Kidney (tissue), 14 donors: Measurements from ENCODE around the gene RALY. TPM values are rescaled to one million over a fixed set of nuclear protein-coding genes. Genes with fewer than 3 reads are reported as not detected.

ENCODE experiments used
- DNase-seq, 5 donors: peaks; one replicate each; pipeline ENCODE4 v3.0.0-alpha.2; 2013 to 2020
- FAIRE-seq: peaks from 2 replicates; lab custom pipeline; 2012; peaks lifted over from hg19 to GRCh38; lab: Jason Lieb, UNC
- H3K27ac ChIP-seq, 2 donors: one replicate each; pipeline ENCODE4 v1.7.0; 2013; ENCODE audit warnings: low read depth in 2 of 2, low read length in 2 of 2, inconsistent platforms in 1 of 2
- H3K27me3 ChIP-seq: one replicate; pipeline ENCODE4 v1.7.1; 2013; ENCODE audit warnings: low read length, inconsistent platforms; ENCODE audit not compliant: control insufficient read depth, insufficient read depth
- H3K36me3 ChIP-seq, 3 donors: one replicate each; pipeline versions ENCODE4 v1.7.0 to v1.7.1; 2013; ENCODE audit warnings: low read length in 3 of 3, control low read depth in 1 of 3, inconsistent platforms in 1 of 3; ENCODE audit not compliant: insufficient read depth in 3 of 3, control insufficient read depth in 2 of 3
- H3K4me1 ChIP-seq, 3 donors: one replicate each; pipeline versions ENCODE4 v1.7.0 to v1.7.1; 2013; ENCODE audit warnings: low read length in 3 of 3, inconsistent platforms in 1 of 3, low read depth in 1 of 3; ENCODE audit not compliant: control insufficient read depth in 2 of 3, insufficient read depth in 2 of 3
- H3K4me3 ChIP-seq, 3 donors: one replicate each; pipeline versions ENCODE4 v1.7.0 to v1.8.1; 2013; ENCODE audit warnings: low read length in 3 of 3, control low read depth in 1 of 3, inconsistent platforms in 1 of 3
- H3K9ac ChIP-seq, 3 donors: one replicate each; pipeline versions ENCODE4 v1.7.0 to v1.7.1; 2013; ENCODE audit warnings: low read length in 3 of 3, control low read depth in 1 of 3, inconsistent platforms in 1 of 3
- H3K9me3 ChIP-seq, 3 donors: one replicate each; pipeline versions ENCODE4 v1.7.0 to v1.7.1; 2013; ENCODE audit warnings: low read length in 3 of 3, control low read depth in 1 of 3, inconsistent platforms in 1 of 3; ENCODE audit not compliant: control insufficient read depth in 2 of 3, insufficient read depth in 1 of 3
- intact Hi-C: fragments of 100-400 bp; cut with DNase I; formaldehyde crosslinking; loops from one replicate; pipeline ENCODE4 v1.11.1; 2022
- polyA plus RNA-seq: library from polyadenylated mRNA; stranded (reverse); fragments of 350-450 nt; fragmentation: Illumina TruSeq; extraction: RNeasy Lipid Tissue Mini Kit (QIAGEN cat#74804); gene quantifications from one replicate; pipeline ENCODE4 v1.2.3, GENCODE V29; 2014; ENCODE audit warnings: low read depth, low replicate concordance; ENCODE audit not compliant: insufficient read depth
- total RNA-seq: library from RNA; stranded (reverse); fragmentation: NEBNext Ultra II Directional; extraction: Animal tissue kit (Norgen Biotek cat#: 25700); gene quantifications from one replicate; pipeline ENCODE4 v1.2.1, GENCODE V29; 2021
- TF ChIP-seq, protein P1 (sequence below): IDR thresholded peaks from 3 replicates; pipeline ENCODE4 v1.5.1; 2012; ENCODE audit warnings: mild to moderate bottlenecking, moderate library complexity, borderline replicate concordance; ENCODE audit not compliant: insufficient read depth; ENCODE audit errors: extremely low read depth
- donor health status: control.
- donor health status: control.
- donor health status: control.
- donor health status: control.
- donor health status: control.
- donor health status: DM: yes; HTN: yes; CAD: no.
- donor health status: Normal renal cell carcinoma (clear cell type).

RALY gene
- total and polyA plus RNA-seq, 2 donors from 2014 or later = 119 to 138 TPM

DNA sequence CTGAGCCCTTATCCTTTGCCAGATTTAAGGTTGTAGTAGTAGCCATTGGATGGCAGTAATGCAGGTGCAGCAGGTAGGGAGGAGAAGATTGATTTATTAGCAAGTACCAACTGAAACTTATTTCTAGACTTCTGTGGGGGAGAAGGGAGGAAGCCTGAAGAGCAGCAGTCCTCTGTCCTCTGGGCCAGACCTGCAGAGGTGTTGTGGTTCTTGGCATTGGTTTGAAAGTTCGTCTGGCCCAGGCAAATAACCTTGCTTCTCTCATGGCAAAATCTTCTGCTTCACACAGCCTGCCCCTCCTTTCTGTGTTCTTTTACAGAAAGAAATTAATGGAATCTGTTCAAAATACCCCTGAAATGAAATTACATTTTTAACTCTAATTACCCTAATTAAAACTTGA, 24.5 kb downstream of the RALY start:
- intact Hi-C loops = no loop called here
- FAIRE-seq (no peak), DNase-seq (no peak)
- Histone ChIP-seq H3K27ac (no peak overlapping the region), H3K9me3 (no peaks in the 10 kb centered on the region), H3K36me3 (no peaks in the 10 kb centered on the region), H3K4me3 (no peak overlapping the region), H3K9ac (no peak overlapping the region), H3K4me1 (peaks cover 0 to 19% (median 14%) of the 10 kb centered on the region in 3 donors), H3K27me3 (no peaks in the 10 kb centered on the region)
- TF ChIP-seq, protein P1, sequence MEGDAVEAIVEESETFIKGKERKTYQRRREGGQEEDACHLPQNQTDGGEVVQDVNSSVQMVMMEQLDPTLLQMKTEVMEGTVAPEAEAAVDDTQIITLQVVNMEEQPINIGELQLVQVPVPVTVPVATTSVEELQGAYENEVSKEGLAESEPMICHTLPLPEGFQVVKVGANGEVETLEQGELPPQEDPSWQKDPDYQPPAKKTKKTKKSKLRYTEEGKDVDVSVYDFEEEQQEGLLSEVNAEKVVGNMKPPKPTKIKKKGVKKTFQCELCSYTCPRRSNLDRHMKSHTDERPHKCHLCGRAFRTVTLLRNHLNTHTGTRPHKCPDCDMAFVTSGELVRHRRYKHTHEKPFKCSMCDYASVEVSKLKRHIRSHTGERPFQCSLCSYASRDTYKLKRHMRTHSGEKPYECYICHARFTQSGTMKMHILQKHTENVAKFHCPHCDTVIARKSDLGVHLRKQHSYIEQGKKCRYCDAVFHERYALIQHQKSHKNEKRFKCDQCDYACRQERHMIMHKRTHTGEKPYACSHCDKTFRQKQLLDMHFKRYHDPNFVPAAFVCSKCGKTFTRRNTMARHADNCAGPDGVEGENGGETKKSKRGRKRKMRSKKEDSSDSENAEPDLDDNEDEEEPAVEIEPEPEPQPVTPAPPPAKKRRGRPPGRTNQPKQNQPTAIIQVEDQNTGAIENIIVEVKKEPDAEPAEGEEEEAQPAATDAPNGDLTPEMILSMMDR = no peak

DNA sequence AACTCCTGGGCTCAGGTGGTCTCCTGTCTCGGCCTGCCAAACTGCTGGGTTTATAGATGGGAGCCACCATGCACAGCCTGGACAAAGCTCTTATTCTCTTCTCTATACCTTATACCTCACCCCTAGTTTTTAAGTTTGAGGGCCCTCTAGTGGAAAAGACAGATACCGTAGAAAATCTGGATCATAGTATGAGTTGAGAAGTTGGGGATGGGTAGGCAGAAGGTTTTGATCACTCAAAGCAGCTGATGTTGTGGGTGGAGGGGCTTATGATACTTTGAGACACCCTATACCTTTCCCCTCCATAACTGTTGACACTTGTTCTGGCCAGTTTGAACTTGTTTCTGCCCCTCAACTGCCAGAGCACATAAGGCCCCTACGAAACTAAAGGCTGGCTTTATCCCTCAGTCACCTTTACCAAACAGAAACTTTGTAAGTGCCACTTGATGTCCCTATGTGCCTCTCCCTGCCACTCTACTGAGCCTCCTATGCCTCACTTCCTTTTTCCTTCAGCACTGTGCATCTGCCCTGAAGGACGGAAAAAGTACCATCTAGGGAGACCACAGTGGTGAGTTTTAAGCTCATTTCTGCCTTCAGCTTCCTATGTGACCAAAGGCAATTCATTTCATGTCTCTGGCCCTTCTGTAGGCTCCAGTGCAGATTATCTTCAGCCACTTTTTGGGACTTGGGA, 28.6 kb downstream of the RALY start:
- Histone ChIP-seq H3K9me3 (no peaks in the 10 kb centered on the region), H3K27ac (no peak overlapping the region), H3K27me3 (no peaks in the 10 kb centered on the region), H3K36me3 (no peaks in the 10 kb centered on the region), H3K4me1 (peaks cover 6 to 37% (median 29%) of the 10 kb centered on the region in 3 donors), H3K4me3 (no peak overlapping the region), H3K9ac (no peak overlapping the region)
- TF ChIP-seq, protein P1 = no peak
- FAIRE-seq = no peak
- DNase-seq = peak in 1 of 5 donors; percentile 25
- intact Hi-C loops = no loop called here

DNA sequence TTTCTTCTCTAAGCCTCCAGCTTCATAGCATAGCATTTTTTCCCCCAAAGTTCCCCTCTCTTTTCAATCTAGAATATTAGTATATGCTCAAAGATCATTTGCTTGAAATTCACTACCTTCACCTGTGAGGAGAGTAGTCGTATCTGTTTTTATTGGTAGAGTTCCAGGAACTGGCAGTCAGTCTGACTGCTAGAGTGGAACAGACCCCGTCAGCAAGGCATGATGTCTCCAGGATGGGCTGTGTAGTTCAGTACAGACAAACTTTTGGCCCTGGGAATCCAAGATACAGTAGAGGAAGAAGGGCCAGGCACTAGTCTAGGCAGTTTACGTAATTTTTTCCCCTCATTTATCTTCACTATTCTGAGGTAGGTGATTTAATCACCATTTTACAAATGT, 29.1 kb downstream of the RALY start:
- Histone ChIP-seq H3K27me3 (no peaks in the 10 kb centered on the region), H3K4me3 (no peak overlapping the region), H3K36me3 (no peaks in the 10 kb centered on the region), H3K9me3 (no peaks in the 10 kb centered on the region), H3K27ac (no peak overlapping the region), H3K4me1 (peaks cover 6 to 33% (median 29%) of the 10 kb centered on the region in 3 donors), H3K9ac (no peak overlapping the region)
- FAIRE-seq = no peak
- TF ChIP-seq, protein P1 = no peak
- DNase-seq = no peak
- intact Hi-C loops = no loop called here
